GM12864 (cell line): ENCODE data around the gene FLRT2.

Experiments
- DNase-seq: peaks from one replicate; pipeline ENCODE4 v3.0.0-alpha.2; 2011; ENCODE audit warnings: low read depth
- H3K4me3 ChIP-seq: 2 replicates; pipeline ENCODE4 v1.5.1; 2011; ENCODE audit warnings: mild to moderate bottlenecking, low read depth, low read length, control low read depth
- CTCF ChIP-seq: IDR thresholded peaks from 2 replicates; pipeline ENCODE4 v1.5.1; 2011; ENCODE audit warnings: low read depth, mild to moderate bottlenecking, moderate library complexity, low read length, control low read depth, inconsistent platforms; ENCODE audit errors: missing control alignments

The FLRT2 gene

DNA sequence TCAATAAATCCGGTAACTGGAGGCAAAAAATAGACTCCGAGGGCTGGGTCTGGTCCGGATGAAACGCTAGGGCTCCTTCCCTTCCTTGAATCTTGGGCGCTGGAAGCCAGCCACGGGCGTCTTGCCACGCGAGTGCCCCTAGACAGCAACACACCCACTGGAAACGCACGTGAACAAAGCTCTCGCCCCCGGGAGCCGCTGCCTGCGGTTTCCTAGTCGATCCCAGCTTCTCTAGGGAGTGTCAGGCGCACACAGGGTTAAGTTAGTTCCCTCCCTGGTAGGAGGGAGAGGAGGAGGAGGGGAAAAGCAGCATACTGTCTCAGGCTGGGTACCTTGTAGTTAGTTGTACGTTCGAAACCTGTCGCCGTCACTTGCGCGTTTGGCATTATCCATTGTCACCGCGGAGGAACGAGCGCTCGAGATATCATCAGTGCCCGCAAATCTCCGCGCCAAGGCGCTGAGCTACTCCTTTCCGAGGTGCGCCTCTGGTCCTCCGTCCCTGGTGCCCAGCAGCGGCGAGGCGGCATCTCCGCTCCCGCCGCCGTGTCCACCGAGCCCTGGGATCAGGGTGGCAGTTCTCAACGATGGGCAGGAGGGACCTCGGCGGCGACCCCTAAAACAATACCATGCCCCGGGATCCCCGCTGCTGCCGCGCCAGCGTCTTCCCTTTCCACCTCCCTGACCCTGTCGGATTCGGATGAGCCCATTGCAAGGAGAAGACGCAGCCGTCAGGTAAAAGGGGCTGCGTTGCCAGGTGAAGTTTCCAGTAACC is at the start of gene FLRT2:
Gene FLRT2, plus strand, starts transcription at position 342 of the 772 bp plus-strand sequence. CDS start 91,371 bp downstream, outside the sequence.
- TF ChIP-seq CTCF: no peak
- no peak for DNase-seq
- no peak within 1 kb of the TSS for H3K4me3 ChIP-seq

DNA sequence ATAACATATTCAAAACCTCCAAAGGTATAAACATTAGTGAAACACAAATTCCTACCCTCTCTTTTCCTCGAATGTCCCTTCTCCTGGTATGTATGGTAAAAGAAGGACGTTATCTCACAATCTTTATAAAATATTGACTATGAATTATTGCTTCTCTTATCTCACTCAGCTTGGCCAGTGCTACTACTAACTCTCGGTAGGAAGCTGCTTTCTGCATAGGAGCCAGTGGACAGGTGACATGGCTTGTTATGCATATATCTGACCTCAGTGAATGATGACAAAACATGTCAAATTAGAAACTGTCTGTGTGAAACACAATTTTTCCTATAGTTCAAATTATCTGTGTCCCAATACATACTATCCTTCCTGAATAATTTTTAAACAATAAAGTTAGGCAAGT is 48.5 kb upstream of the FLRT2 start:
- H3K4me3 ChIP-seq: no peak overlapping the region
- DNase-seq: no peak
- no peak for TF ChIP-seq CTCF

DNA sequence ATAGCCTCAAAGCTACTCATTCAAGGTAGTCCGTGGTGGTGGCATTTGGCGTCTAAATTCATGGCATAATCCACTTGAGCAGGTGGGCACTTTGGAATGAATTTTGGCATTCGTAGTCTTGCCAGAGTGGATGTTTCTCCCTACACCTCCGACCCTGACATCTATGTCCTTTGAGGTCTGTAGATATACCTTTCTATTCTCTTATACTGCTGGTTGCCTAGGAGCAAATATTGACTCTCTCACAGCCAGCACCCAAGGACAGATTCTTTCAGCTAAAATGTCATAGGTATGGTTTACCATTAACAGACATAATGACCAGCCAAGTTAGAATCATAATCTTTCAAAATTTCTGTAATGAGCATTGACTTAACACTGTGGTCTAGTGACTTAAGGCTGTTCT is 47.4 kb upstream of the FLRT2 start:
- DNase-seq: no peak
- H3K4me3 ChIP-seq: no peak overlapping the region
- TF ChIP-seq CTCF: no peak

DNA sequence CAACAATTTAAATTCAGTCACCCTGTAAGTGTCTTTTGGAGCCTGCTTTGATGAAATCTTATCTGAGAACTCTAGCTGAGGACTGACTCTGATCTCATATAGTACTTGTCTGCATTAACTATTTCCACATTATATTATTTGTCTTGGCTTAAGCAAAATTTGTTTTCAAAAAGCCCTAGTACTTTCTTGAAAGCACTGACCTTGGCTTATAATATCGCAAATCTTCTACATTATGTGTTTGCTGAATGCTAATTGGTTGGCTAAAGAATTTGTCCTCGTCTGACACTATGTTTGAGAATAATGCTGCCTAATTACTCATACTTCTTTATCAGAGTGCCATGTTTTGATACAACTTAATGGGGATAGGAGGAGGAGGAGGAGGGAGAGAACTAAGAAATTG is 46.9 kb upstream of the FLRT2 start:
- DNase-seq: no peak
- no peak for TF ChIP-seq CTCF
- H3K4me3 ChIP-seq: no peak overlapping the region

DNA sequence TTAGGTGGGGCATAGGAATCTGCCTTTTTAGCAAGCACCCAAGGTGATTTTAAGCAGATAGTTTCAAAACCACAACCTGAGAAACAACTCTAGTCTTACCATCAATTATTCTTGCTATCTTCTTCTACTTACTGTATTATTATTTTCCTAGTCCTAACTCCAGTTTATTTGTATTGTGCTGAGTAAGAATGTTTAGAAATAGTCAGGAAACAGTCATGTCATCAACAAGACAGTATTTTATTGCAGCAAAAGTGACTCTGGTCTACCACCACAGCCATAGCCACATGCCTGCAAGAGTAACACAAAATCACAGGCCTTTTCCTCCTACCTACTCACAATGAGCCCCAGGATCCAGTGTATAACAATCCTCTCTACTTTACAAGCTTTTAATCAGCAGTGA is 46.3 kb upstream of the FLRT2 start:
- no peak for TF ChIP-seq CTCF
- no peak overlapping the region for H3K4me3 ChIP-seq
- DNase-seq: no peak

DNA sequence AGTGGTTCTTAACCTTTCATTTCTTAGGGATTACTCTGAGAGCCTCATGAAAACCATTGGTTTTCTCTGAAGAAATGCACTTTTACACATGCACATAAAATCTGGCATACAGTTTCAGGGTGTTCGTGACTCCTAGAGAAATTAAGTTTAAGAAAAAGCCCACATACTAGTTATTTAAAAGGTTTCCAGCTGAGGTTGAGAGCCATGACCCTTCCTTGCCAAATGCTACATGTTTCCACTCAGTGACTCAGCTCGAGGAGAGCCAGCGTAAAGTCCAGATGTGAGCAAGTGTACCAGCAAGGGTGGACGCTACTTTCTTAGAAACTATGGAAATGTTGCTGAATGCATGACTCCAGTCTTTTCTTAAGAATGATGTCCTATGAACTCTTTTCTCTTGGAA is 42.7 kb upstream of the FLRT2 start:
- H3K4me3 ChIP-seq: no peak overlapping the region
- no peak for TF ChIP-seq CTCF
- DNase-seq: no peak

- TF ChIP-seq CTCF: no peak
- DNase-seq: no peak
- H3K4me3 ChIP-seq: no peak overlapping the region
These were observed 28.2 kb upstream of the FLRT2 start for GRCh38 chr14:85501751-85502150.
